Aorta (tissue), 5 donors: ENCODE results near the gene EIF4H. TPM values are rescaled to one million over a fixed set of nuclear protein-coding genes. Genes with fewer than 3 reads are reported as not detected.
A peak's percentile ranks its signal among the peaks of the same experiment; 100 is the strongest.
"Not testable (repeated sequence)": the region's sequence is repeated elsewhere in the genome, so short reads cannot be mapped to it uniquely, and the experiment has no call there.

Source experiments
- ATAC-seq: fragments of 200-7000 bp; cut with Tn5 transposase; one replicate; pipeline ENCODE4 v1.9.1; 2022; ENCODE audit warnings: moderate library complexity; ENCODE audit not compliant: low FRiP score
- DNase-seq, 2 donors: peaks; one replicate each; pipeline ENCODE4 v3.0.0-alpha.2; 2020
- H3K27ac ChIP-seq, 2 donors: one replicate each; pipeline ENCODE4 v1.5.1; 2013; ENCODE audit warnings: low read length in 2 of 2, mild to moderate bottlenecking in 2 of 2, moderate library complexity in 2 of 2, control low read depth in 1 of 2, inconsistent platforms in 1 of 2, low read depth in 1 of 2
- H3K27me3 ChIP-seq, 2 donors: one replicate each; pipeline ENCODE4 v1.6.1; 2013; ENCODE audit warnings: control low read depth in 1 of 2, low read length in 1 of 2, mild to moderate bottlenecking in 1 of 2, moderate library complexity in 1 of 2; ENCODE audit not compliant: insufficient read depth in 2 of 2, control insufficient read depth in 1 of 2
- H3K36me3 ChIP-seq, 2 donors: one replicate each; pipeline ENCODE4 v1.6.1; 2013; ENCODE audit warnings: control low read depth in 1 of 2, low read length in 1 of 2, mild to moderate bottlenecking in 1 of 2; ENCODE audit not compliant: insufficient read depth in 2 of 2, control insufficient read depth in 1 of 2
- H3K4me1 ChIP-seq, 2 donors: one replicate each; pipeline ENCODE4 v1.6.1; 2013; ENCODE audit warnings: low read length in 2 of 2, control low read depth in 1 of 2, mild to moderate bottlenecking in 1 of 2, moderate library complexity in 1 of 2; ENCODE audit not compliant: insufficient read depth in 2 of 2, control insufficient read depth in 1 of 2
- H3K4me3 ChIP-seq, 2 donors: one replicate each; pipeline ENCODE4 v1.5.1; 2013; ENCODE audit warnings: low read length in 2 of 2, control low read depth in 1 of 2, mild to moderate bottlenecking in 1 of 2
- H3K9me3 ChIP-seq: one replicate; pipeline ENCODE4 v1.6.1; 2013; ENCODE audit warnings: mild to moderate bottlenecking, low read length; ENCODE audit not compliant: control insufficient read depth
- WGBS, 2 donors: extraction: QIAGEN DNeasy Blood & Tissue Kit; methylation state at CpG; one replicate each; pipeline ENCODE4 v1.1.7; 2013; 5-methylcytosine and 5-hydroxymethylcytosine counted together
- intact Hi-C, 2 donors: fragments of 100-400 bp; cut with DNase I; formaldehyde crosslinking; loops; one replicate each; pipeline versions ENCODE4 v1.14.2 to v1.15.0; 2022
- polyA plus RNA-seq, 2 donors: library from polyadenylated mRNA; stranded (reverse); fragments of 200-250 nt; gene quantifications; one replicate each; pipeline ENCODE4 v1.2.3, GENCODE V29; 2013
- total RNA-seq, 2 donors: library from RNA; stranded (reverse); fragmentation: NEBNext Ultra II Directional; extraction: Animal tissue kit (Norgen Biotek cat#: 25700); gene quantifications; one replicate each; pipeline ENCODE4 v1.2.1, GENCODE V29; 2021
- donor health status: healthy with polysubstance abuse.
- donor health status: Bipolar disorder and iron deficiency.
- donor health status: DM: no; HTN: no; CAD: no.
- donor health status: DM: no; HTN: no; CAD: no.
- donor health status: DM: yes; HTN: yes; CAD: no.

The EIF4H gene
- total and polyA plus RNA-seq, 4 donors, result 140 to 207 (median 186) TPM

GRCh38 chr7:74165867-74166593 lies 8.1 kb upstream of the EIF4H start:
- intact Hi-C loops, result no loop called here
- Histone ChIP-seq H3K4me3 (no peak overlapping the region), H3K9me3 (no peaks in the 10 kb centered on the region), H3K27ac (no peak overlapping the region), H3K4me1 (no peaks in the 10 kb centered on the region), H3K27me3 (no peaks in the 10 kb centered on the region), H3K36me3 (no peaks in the 10 kb centered on the region)
- ATAC-seq (no peak), DNase-seq (no peak)
- 94% methylated on average over 15 of the region's 15 CpGs for WGBS, 2 donors

DNA sequence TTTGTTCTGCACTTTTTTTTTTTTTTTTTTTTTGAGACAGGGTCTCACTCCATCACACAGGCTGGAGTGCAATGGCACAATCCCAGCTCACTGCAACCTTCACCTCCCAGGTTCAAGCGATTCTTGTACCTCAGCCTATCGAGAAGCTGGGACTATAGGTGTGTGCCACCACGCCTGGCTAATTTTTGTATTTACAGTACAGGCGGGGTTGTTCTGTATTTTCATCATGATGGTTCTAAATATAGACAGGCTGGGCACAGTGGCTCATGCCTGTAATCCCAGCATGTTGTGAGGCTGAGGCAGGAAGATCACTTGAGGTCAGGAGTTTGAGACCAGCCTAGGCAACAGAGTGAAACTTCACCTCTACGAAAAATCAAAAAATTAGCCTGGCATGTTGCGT lies 6.8 kb upstream of the EIF4H start:
- H3K4me3 ChIP-seq, H3K27ac ChIP-seq, H3K27me3 ChIP-seq, H3K9me3 ChIP-seq, H3K4me1 ChIP-seq, H3K36me3 ChIP-seq, ATAC-seq, intact Hi-C loops, DNase-seq: not testable (repeated sequence)
- WGBS, 2 donors, result 68 to 69% methylated on average over 6 of the region's 6 CpGs

DNA sequence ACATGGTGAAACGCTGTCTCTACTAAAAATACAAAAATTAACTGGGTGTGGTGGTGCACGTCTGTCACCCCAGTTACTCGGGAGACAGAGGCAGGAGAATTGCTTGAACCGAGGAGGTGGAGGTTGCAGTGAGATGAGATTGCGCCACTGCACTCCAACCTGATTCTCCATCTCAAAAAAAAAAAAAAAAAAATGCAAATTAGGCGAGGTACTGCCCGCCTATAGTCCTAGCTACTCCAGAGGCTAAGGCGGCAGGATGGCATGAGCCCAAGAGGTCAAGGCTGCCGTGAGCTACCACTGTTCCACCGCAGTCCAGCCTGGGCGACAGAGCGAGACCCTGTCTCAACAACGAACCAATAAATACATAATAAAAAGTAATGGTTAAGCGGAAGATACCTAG lies 1.1 kb upstream of the EIF4H start:
- no peaks in the 10 kb centered on the region for H3K36me3 ChIP-seq
- intact Hi-C loops, result loop anchor here (1.0 to 5.0 kb wide), 2 partner anchors 80 to 111 kb away; no protein-coding TSS in a partner anchor
- ATAC-seq (no peak), DNase-seq (no peak)
- H3K27me3 ChIP-seq, result no peaks in the 10 kb centered on the region
- no peak overlapping the region for H3K4me3 ChIP-seq
- peaks cover 0 to 3% of the 10 kb centered on the region in 2 donors for H3K4me1 ChIP-seq
- H3K9me3 ChIP-seq, result no peaks in the 10 kb centered on the region
- WGBS, 2 donors, result 83 to 88% methylated on average over 14 of the region's 14 CpGs
- no peak overlapping the region for H3K27ac ChIP-seq

DNA sequence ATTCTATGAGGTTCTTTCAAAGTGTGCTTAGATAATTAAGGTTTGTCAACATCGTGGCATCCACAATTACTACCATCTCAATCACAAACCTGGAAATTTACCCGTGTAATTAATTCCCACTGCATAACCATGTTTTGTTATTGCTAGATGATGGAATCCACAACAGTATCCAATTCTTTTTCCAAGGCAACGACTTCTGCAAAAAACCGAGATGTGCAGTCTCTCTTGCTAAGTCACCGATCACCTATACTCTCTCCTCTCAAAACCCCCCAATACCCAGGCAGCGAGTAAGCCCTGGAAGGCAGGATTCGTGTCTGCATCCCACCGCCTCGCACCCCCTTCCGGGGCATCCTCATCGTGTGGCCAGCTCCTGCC lies 678 bp upstream of the EIF4H start:
- WGBS, 2 donors, result 13 to 14% methylated on average over 11 of the region's 11 CpGs
- Histone ChIP-seq H3K4me1 (peaks cover 0 to 3% of the 10 kb centered on the region in 2 donors), H3K27ac (peak overlapping the region in 1 of 2 donors; percentile 23), H3K4me3 (peak overlapping the region; percentile 12 to 15), H3K27me3 (no peaks in the 10 kb centered on the region), H3K9me3 (no peaks in the 10 kb centered on the region), H3K36me3 (no peaks in the 10 kb centered on the region)
- intact Hi-C loops, result loop anchor here (1.0 to 5.0 kb wide), 2 partner anchors 80 to 111 kb away; no protein-coding TSS in a partner anchor
- ATAC-seq, result no peak
- DNase-seq, result no peak

- 0% methylated on average over 19 to 43 of the region's 43 CpGs for WGBS, 2 donors
- peaks cover 0 to 3% of the 10 kb centered on the region in 2 donors for H3K4me1 ChIP-seq
- H3K27ac ChIP-seq, result peak overlapping the region; percentile 19 to 62
- ATAC-seq (peak; percentile 39), DNase-seq (peak; percentile 71 to 86)
- no peaks in the 10 kb centered on the region for H3K9me3 ChIP-seq
- intact Hi-C loops, result loop anchor here in 1 of 2 donors (5.0 kb wide), 2 partner anchors 92 to 112 kb away; partner anchors contain the start of gene LIMK1
- H3K4me3 ChIP-seq, result peak overlapping the region; percentile 84 to 88
- no peaks in the 10 kb centered on the region for H3K27me3 ChIP-seq
- no peaks in the 10 kb centered on the region for H3K36me3 ChIP-seq
Observed at GRCh38 chr7:74174606-74175082, 488 bp downstream of the EIF4H start.

DNA sequence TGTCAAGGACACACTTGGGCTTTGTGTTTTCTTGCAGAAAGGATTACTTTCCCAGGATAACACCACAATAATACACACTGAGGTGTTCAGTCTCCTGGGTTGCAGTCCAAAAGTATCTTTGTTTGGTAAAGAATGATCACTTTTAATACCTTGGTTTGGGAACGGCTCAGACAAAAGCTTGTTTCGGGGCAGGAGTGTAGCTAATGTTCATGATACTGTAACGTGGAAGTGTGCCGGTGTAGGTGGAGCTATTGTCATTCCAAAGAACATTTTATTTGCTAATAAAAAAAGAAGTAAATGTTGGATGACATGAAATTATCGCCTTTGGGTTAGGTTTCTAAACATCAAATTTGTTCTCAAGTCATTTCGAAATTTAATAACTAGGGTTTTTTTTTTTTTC lies 1.2 kb downstream of the EIF4H start:
- peaks cover 0 to 5% of the 10 kb centered on the region in 2 donors for H3K4me1 ChIP-seq
- peak overlapping the region; percentile 84 to 88 for H3K4me3 ChIP-seq
- H3K27ac ChIP-seq, result no peak overlapping the region
- ATAC-seq, result no peak
- DNase-seq, result no peak
- no peaks in the 10 kb centered on the region for H3K9me3 ChIP-seq
- 9 to 14% methylated on average over 6 of the region's 6 CpGs for WGBS, 2 donors
- H3K36me3 ChIP-seq, result no peaks in the 10 kb centered on the region
- no peaks in the 10 kb centered on the region for H3K27me3 ChIP-seq
- intact Hi-C loops, result loop anchor here in 1 of 2 donors (5.0 kb wide), 1 partner anchor 93 kb away; the partner anchor contains the start of gene LIMK1

DNA sequence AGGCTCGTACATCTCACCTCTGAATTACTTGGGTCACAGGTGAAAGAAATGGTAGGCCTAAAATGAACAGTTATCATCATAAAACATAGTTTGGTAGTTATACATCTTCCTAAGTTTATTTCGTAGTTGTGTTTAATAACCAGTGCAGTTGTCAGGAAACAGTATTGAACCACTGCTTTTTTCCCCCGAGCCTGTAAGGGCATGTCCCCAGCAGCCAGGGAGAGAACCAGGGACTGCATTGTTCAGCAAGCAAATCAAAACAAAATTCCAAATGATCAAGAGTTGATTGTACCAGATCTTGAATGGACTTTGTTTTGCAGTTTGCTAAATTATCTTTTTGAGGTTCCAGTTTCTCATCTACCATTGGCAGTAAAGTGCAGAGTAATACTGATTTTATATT lies 2.4 kb downstream of the EIF4H start:
- peaks cover 0 to 5% of the 10 kb centered on the region in 2 donors for H3K4me1 ChIP-seq
- ATAC-seq (no peak), DNase-seq (no peak)
- H3K9me3 ChIP-seq, result no peaks in the 10 kb centered on the region
- WGBS, 2 donors, result 54 to 56% methylated on average over 3 of the region's 3 CpGs
- H3K27me3 ChIP-seq, result no peaks in the 10 kb centered on the region
- no peaks in the 10 kb centered on the region for H3K36me3 ChIP-seq
- no peak overlapping the region for H3K27ac ChIP-seq
- no peak overlapping the region for H3K4me3 ChIP-seq
- intact Hi-C loops, result loop anchor here in 1 of 2 donors (2.0 to 5.0 kb wide), 2 partner anchors 94 to 310 kb away; partner anchors contain the start of gene LIMK1

DNA sequence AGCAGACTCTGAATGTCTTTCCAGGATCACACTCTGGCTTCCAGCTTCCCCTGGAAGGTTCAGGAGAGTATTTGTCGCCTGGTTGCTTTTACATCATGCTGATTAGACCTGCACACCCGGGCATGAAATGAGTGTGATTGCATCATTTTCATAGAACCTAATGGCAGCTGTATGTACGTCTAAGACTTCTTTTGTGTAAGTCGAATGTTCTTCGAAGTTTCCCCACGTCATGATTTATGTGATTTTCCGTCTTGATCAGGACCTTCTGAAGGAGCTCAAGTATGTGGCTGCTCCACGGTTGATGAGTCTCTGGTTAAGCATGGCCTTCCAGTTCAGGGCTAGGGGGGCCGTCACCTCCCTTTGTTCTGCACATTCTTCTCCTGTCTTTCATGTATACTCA lies 4.5 kb downstream of the EIF4H start:
- Histone ChIP-seq H3K4me1 (peaks cover 2 to 5% of the 10 kb centered on the region in 2 donors), H3K27me3 (no peaks in the 10 kb centered on the region), H3K4me3 (no peak overlapping the region), H3K9me3 (no peaks in the 10 kb centered on the region), H3K27ac (no peak overlapping the region), H3K36me3 (no peaks in the 10 kb centered on the region)
- ATAC-seq (no peak), DNase-seq (no peak)
- intact Hi-C loops, result loop anchor here in 1 of 2 donors (5.0 kb wide), 1 partner anchor 96 kb away; the partner anchor contains the start of gene LIMK1
- WGBS, 2 donors, result 37 to 40% methylated on average over 9 of the region's 9 CpGs
